IMR-90 (cell line): ENCODE results near the gene DOCK2. TPM values are rescaled to one million over a fixed set of nuclear protein-coding genes. Genes with fewer than 3 reads are reported as not detected.

Experiments
- ATAC-seq: fragments of 200-7000 bp; cut with Tn5 transposase; 2 replicates; pipeline ENCODE4 v1.9.1; 2020; ENCODE audit warnings: low read depth, mild to moderate bottlenecking, moderate library complexity
- BruUV-seq: library from RNA; stranded (reverse); fragments of 400-500 nt; replicated peaks from 2 replicates; lab custom pipeline; 2021; lab: Mats Ljungman, UMichigan
- CTCF ChIA-PET: fragments of 300-600 bp; formaldehyde crosslinking; extraction: SDS; loops from one replicate; lab custom pipeline; 2021; ENCODE audit warnings: antibody characterized with exemption; lab: Yijun Ruan, JAX
- POLR2A ChIA-PET: fragments of 300-600 bp; sonication (Branson Sonifier 250); formaldehyde crosslinking; loops from one replicate; lab custom pipeline; 2022; ENCODE audit warnings: antibody characterized with exemption; ENCODE audit not compliant: unreplicated experiment; lab: Charles Lee
- DNase-seq: peaks from one replicate; pipeline ENCODE4 v3.0.0; 2013
- H2AFZ ChIP-seq: replicated peaks from 2 replicates; pipeline ENCODE3; 2013; ENCODE audit warnings: low read length, mild to moderate bottlenecking; ENCODE audit not compliant: poor library complexity
- H2AK5ac ChIP-seq: 2 replicates; pipeline ENCODE4 v1.6.1; 2013; ENCODE audit warnings: low read depth, low read length, inconsistent platforms
- H2AK9ac ChIP-seq: replicated peaks from 2 replicates; pipeline ENCODE3; 2013; ENCODE audit warnings: mild to moderate bottlenecking, low read depth, low read length, moderate library complexity; ENCODE audit not compliant: poor library complexity
- H2BK120ac ChIP-seq: 2 replicates; pipeline ENCODE4 v1.6.1; 2013; ENCODE audit warnings: low read depth, low read length, inconsistent platforms
- H2BK15ac ChIP-seq: 3 replicates; pipeline ENCODE4 v1.6.1; 2013; ENCODE audit warnings: low read depth, low read length, inconsistent platforms
- H2BK20ac ChIP-seq: 2 replicates; pipeline ENCODE4 v1.6.1; 2013; ENCODE audit warnings: low read depth, mild to moderate bottlenecking, inconsistent platforms, low read length, moderate library complexity
- H2BK5ac ChIP-seq: 2 replicates; pipeline ENCODE4 v1.6.1; 2013; ENCODE audit warnings: mild to moderate bottlenecking, low read depth, low read length, inconsistent platforms; ENCODE audit not compliant: poor library complexity, severe bottlenecking
- H3K14ac ChIP-seq: replicated peaks from 2 replicates; pipeline ENCODE4 v1.6.1; 2013; ENCODE audit warnings: low read depth, low read length, inconsistent platforms
- H3K18ac ChIP-seq: 2 replicates; pipeline ENCODE4 v1.6.1; 2013; ENCODE audit warnings: low read depth, low read length, control low read depth
- H3K23ac ChIP-seq: 2 replicates; pipeline ENCODE4 v1.6.1; 2013; ENCODE audit warnings: low read depth, low read length, inconsistent platforms
- H3K27ac ChIP-seq: 2 replicates; pipeline ENCODE4 v1.5.1; 2013; ENCODE audit warnings: mild to moderate bottlenecking, control low read depth, low read length; ENCODE audit not compliant: insufficient read depth
- H3K27me3 ChIP-seq: 2 replicates; pipeline ENCODE4 v1.6.1; 2013; ENCODE audit warnings: low read length; ENCODE audit not compliant: control insufficient read depth, insufficient read depth
- H3K36me3 ChIP-seq: 2 replicates; pipeline ENCODE4 v1.6.1; 2013; ENCODE audit warnings: low read length, mixed read lengths; ENCODE audit not compliant: control insufficient read depth, insufficient read depth
- H3K4ac ChIP-seq: 2 replicates; pipeline ENCODE4 v1.6.1; 2013; ENCODE audit warnings: low read depth, low read length, inconsistent platforms
- H3K4me1 ChIP-seq: 2 replicates; pipeline ENCODE4 v1.6.1; 2013; ENCODE audit warnings: low read length, mixed read lengths; ENCODE audit not compliant: control insufficient read depth, insufficient read depth
- H3K4me2 ChIP-seq: 2 replicates; pipeline ENCODE4 v1.6.1; 2013; ENCODE audit warnings: low read depth, mild to moderate bottlenecking, control low read depth, low read length, moderate library complexity
- H3K4me3 ChIP-seq: 2 replicates; pipeline ENCODE4 v1.5.1; 2013; ENCODE audit warnings: low read depth, mild to moderate bottlenecking, control low read depth, low read length, moderate library complexity; ENCODE audit not compliant: insufficient read depth
- H3K56ac ChIP-seq: 2 replicates; pipeline ENCODE4 v1.6.1; 2013; ENCODE audit warnings: low read length, inconsistent platforms; ENCODE audit not compliant: insufficient read depth; ENCODE audit errors: extremely low read depth
- H3K79me1 ChIP-seq, 2 experiments: 2 replicates each; pipeline ENCODE4 v1.6.1; 2013; ENCODE audit warnings: low read length in 2 of 2, inconsistent platforms in 1 of 2, low read depth in 1 of 2
- H3K9ac ChIP-seq: 2 replicates; pipeline ENCODE4 v1.6.1; 2013; ENCODE audit warnings: low read depth, low read length, control low read depth
- H3K9me1 ChIP-seq: 2 replicates; pipeline ENCODE4 v1.6.1; 2013; ENCODE audit warnings: low read length, inconsistent platforms; ENCODE audit not compliant: insufficient read depth
- H3K9me3 ChIP-seq: 2 replicates; pipeline ENCODE4 v1.6.1; 2013; ENCODE audit warnings: low read length; ENCODE audit not compliant: control insufficient read depth, insufficient read depth
- H4K20me1 ChIP-seq: 2 replicates; pipeline ENCODE4 v1.6.1; 2013; ENCODE audit warnings: low read length, inconsistent platforms; ENCODE audit not compliant: insufficient read depth
- H4K5ac ChIP-seq: 2 replicates; pipeline ENCODE4 v1.6.1; 2013; ENCODE audit warnings: mild to moderate bottlenecking, low read depth, low read length, control low read depth
- H4K8ac ChIP-seq, 2 experiments: 2 replicates each; pipeline ENCODE4 v1.6.1; 2013; ENCODE audit warnings: low read depth in 2 of 2, low read length in 2 of 2, control low read depth in 1 of 2, inconsistent platforms in 1 of 2
- H4K91ac ChIP-seq: 2 replicates; pipeline ENCODE4 v1.6.1; 2013; ENCODE audit warnings: low read depth, low read length, inconsistent platforms; ENCODE audit not compliant: insufficient read depth
- BHLHE40 ChIP-seq: fragments of 150-350 bp; IDR thresholded peaks from 2 replicates; pipeline ENCODE4 v1.6.1; 2016; ENCODE audit warnings: mild to moderate bottlenecking, low read depth, low read length
- CEBPB ChIP-seq: IDR thresholded peaks from 2 replicates; pipeline ENCODE4 v1.6.1; 2012; ENCODE audit warnings: low read depth, low read length, improper control_type of control experiment
- CHD1 ChIP-seq: IDR thresholded peaks from 2 replicates; pipeline ENCODE4 v1.6.1; 2012; ENCODE audit warnings: low read depth, low read length, improper control_type of control experiment
- CTCF ChIP-seq: conservative IDR thresholded peaks from 2 replicates; pipeline ENCODE4 v1.5.1; 2012; ENCODE audit warnings: mild to moderate bottlenecking, low read depth, low read length, improper control_type of control experiment
- ELK1 ChIP-seq: fragments of 150-350 bp; IDR thresholded peaks from 2 replicates; pipeline ENCODE4 v1.6.1; 2016; ENCODE audit warnings: low read depth, mild to moderate bottlenecking, low read length, moderate library complexity, borderline replicate concordance
- FOS ChIP-seq: fragments of 150-350 bp; IDR thresholded peaks from 2 replicates; pipeline ENCODE4 v1.6.1; 2016; ENCODE audit warnings: low read depth, low read length
- MAFK ChIP-seq: IDR thresholded peaks from 2 replicates; pipeline ENCODE4 v1.6.1; 2012; ENCODE audit warnings: low read depth, low read length, improper control_type of control experiment
- MAZ ChIP-seq: IDR thresholded peaks from 2 replicates; pipeline ENCODE4 v1.6.1; 2012; ENCODE audit warnings: low read depth, mild to moderate bottlenecking, low read length, improper control_type of control experiment, moderate library complexity, borderline replicate concordance
- MXI1 ChIP-seq: IDR thresholded peaks from 2 replicates; pipeline ENCODE4 v1.6.1; 2012; ENCODE audit warnings: low read depth, mild to moderate bottlenecking, low read length, moderate library complexity, borderline replicate concordance
- NFE2L2 ChIP-seq: fragments of 150-350 bp; IDR thresholded peaks from 2 replicates; pipeline ENCODE4 v1.6.1; 2016; ENCODE audit warnings: low read depth, mild to moderate bottlenecking, low read length
- POLR2A ChIP-seq: IDR thresholded peaks from 2 replicates; pipeline ENCODE4 v1.6.1; 2012; ENCODE audit warnings: mild to moderate bottlenecking, low read depth, low read length
- RAD21 ChIP-seq: IDR thresholded peaks from 2 replicates; pipeline ENCODE4 v1.6.1; 2012; ENCODE audit warnings: low read length, improper control_type of control experiment
- RCOR1 ChIP-seq: IDR thresholded peaks from 2 replicates; pipeline ENCODE4 v1.6.1; 2012; ENCODE audit warnings: mild to moderate bottlenecking, low read length, improper control_type of control experiment; ENCODE audit not compliant: insufficient replicate concordance
- RFX5 ChIP-seq: IDR thresholded peaks from 2 replicates; pipeline ENCODE4 v1.8.0; 2012; ENCODE audit warnings: low read depth, mild to moderate bottlenecking, low read length, moderate library complexity
- SMC3 ChIP-seq: fragments of 150-350 bp; IDR thresholded peaks from 2 replicates; pipeline ENCODE4 v1.6.1; 2016; ENCODE audit warnings: low read depth, mild to moderate bottlenecking, antibody characterized with exemption, low read length, moderate library complexity
- USF2 ChIP-seq: fragments of 150-350 bp; IDR thresholded peaks from 2 replicates; pipeline ENCODE4 v1.6.1; 2017; ENCODE audit warnings: mild to moderate bottlenecking, antibody characterized with exemption, low read length, low read depth
- WGBS, 2 experiments: methylation state at CpG; one replicate each; pipeline versions ENCODE4 v1.1.5 to v1.1.7; 2013; ENCODE audit warnings: missing lambda C conversion rate in 2 of 2; ENCODE audit not compliant: insufficient read length in 1 of 2; ENCODE audit errors: extremely low coverage in 2 of 2; 5-methylcytosine and 5-hydroxymethylcytosine counted together
- dilution Hi-C: fragments of 300-500 bp; cut with HindIII; formaldehyde crosslinking; loops from one replicate; pipeline ENCODE4 v1.14.3; 2018; ENCODE audit warnings: low sequenced_read_pairs; ENCODE audit not compliant: unreplicated experiment
- in situ Hi-C: fragments of 300-500 bp; cut with MboI; formaldehyde crosslinking; loops from 3 replicates; pipeline ENCODE4 v1.14.3; 2019; ENCODE audit warnings: low sequenced_read_pairs, inconsistent platforms, mixed read lengths
- intact Hi-C: fragments of 100-400 bp; cut with micrococcal nuclease; formaldehyde crosslinking; loops from 2 replicates; pipeline ENCODE4 v1.10.0; 2022
- polyA plus RNA-seq, 3 experiments: library from polyadenylated mRNA; depleted of rRNA; stranded (reverse); fragments of >200 nt; gene quantifications; 2 replicates each; pipeline ENCODE4 v1.2.3, GENCODE V29; 2012; ENCODE audit warnings: low replicate concordance in 1 of 3
- total RNA-seq: library from RNA; depleted of rRNA; stranded (reverse); fragments of >200 nt; gene quantifications from 2 replicates; pipeline ENCODE4 v1.2.3, GENCODE V29; 2012

DOCK2 gene
- total and polyA plus RNA-seq, 2 of the 4 experiments (the other 2 are of a cell fraction) = 0.72 to 3.0 TPM

- no peak overlapping the region for H4K5ac ChIP-seq
- H3K23ac ChIP-seq = no peak overlapping the region
- H3K27ac ChIP-seq = no peak overlapping the region
- no peak overlapping the region for H3K4me3 ChIP-seq
- TF ChIP-seq RAD21 (no peak), MAZ (no peak), RFX5 (no peak), NFE2L2 (no peak), MXI1 (no peak), MAFK (no peak), RCOR1 (no peak), ELK1 (no peak), CTCF (no peak), POLR2A (no peak), BHLHE40 (no peak), CEBPB (no peak), CHD1 (no peak), FOS (no peak), USF2 (no peak), SMC3 (no peak)
- no peaks in the 10 kb centered on the region for H3K36me3 ChIP-seq
- no peak overlapping the region for H2AK9ac ChIP-seq
- no TSS peak for BruUV-seq
- no peak overlapping the region for H3K9ac ChIP-seq
- no peak overlapping the region for H2BK5ac ChIP-seq
- H2BK15ac ChIP-seq = no peak overlapping the region
- no peak overlapping the region for H2BK120ac ChIP-seq
- ChIA-PET POLR2A (no interaction called here), CTCF (no interaction called here)
- intact Hi-C loops = no loop called here
- no peak overlapping the region for H3K18ac ChIP-seq
- no peak overlapping the region for H4K91ac ChIP-seq
- H3K4ac ChIP-seq = no peak overlapping the region
- dilution Hi-C loops = no loop called here
- H4K20me1 ChIP-seq = no peaks in the 10 kb centered on the region
- H3K79me1 ChIP-seq = no peaks in the 10 kb centered on the region
- DNase-seq (no peak), ATAC-seq (no peak)
- no peak overlapping the region for H2AK5ac ChIP-seq
- in situ Hi-C loops = no loop called here
- H3K27me3 ChIP-seq = no peaks in the 10 kb centered on the region
- no peak overlapping the region for H2BK20ac ChIP-seq
- H2AFZ ChIP-seq = no peak overlapping the region
- H3K4me1 ChIP-seq = no peaks in the 10 kb centered on the region
- peaks cover 7% of the 10 kb centered on the region for H3K9me3 ChIP-seq
- no peak overlapping the region for H3K4me2 ChIP-seq
- H3K14ac ChIP-seq = no peak overlapping the region
- no peaks in the 10 kb centered on the region for H3K9me1 ChIP-seq
- no CpG with 5 or more reads among the region's 1 CpG for WGBS, 2 experiments
- no peak overlapping the region for H4K8ac ChIP-seq
- H3K56ac ChIP-seq = no peak overlapping the region
Measured at GRCh38 chr5:169851321-169851850, 214.3 kb downstream of the DOCK2 start.
